GM12801 (cell line): Measurements from ENCODE around the gene UST.

Experiments
- TF ChIP-seq, protein P1 (sequence below): IDR thresholded peaks from one replicate; pipeline ENCODE4 v1.5.1; 2011; ENCODE audit warnings: control low read depth; ENCODE audit not compliant: insufficient read length; ENCODE audit errors: extremely low read depth

Gene UST

GRCh38 chr6:148816117-148816516 lies 69.3 kb downstream of the UST start:
- TF ChIP-seq, protein P1, sequence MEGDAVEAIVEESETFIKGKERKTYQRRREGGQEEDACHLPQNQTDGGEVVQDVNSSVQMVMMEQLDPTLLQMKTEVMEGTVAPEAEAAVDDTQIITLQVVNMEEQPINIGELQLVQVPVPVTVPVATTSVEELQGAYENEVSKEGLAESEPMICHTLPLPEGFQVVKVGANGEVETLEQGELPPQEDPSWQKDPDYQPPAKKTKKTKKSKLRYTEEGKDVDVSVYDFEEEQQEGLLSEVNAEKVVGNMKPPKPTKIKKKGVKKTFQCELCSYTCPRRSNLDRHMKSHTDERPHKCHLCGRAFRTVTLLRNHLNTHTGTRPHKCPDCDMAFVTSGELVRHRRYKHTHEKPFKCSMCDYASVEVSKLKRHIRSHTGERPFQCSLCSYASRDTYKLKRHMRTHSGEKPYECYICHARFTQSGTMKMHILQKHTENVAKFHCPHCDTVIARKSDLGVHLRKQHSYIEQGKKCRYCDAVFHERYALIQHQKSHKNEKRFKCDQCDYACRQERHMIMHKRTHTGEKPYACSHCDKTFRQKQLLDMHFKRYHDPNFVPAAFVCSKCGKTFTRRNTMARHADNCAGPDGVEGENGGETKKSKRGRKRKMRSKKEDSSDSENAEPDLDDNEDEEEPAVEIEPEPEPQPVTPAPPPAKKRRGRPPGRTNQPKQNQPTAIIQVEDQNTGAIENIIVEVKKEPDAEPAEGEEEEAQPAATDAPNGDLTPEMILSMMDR = no peak

DNA sequence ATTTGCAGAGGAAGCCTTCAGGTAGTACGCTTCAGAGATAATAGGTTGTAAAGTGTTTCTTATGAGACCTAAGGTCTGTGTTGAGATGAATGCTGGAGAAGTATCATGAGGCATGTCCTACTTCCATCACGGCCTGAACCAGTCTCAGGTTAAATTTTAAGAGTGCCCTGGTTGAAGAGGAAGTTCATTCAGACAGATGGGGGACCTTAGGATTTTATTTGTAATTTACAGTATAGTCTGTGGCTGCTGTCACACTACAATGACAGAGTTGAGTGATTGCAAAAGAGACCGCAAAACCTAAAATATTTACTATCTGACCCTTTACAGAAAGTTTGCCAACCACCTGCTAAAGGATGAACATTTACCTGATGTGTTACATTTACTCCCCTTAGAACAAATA lies 70.9 kb downstream of the UST start:
- TF ChIP-seq, protein P1 = no peak

DNA sequence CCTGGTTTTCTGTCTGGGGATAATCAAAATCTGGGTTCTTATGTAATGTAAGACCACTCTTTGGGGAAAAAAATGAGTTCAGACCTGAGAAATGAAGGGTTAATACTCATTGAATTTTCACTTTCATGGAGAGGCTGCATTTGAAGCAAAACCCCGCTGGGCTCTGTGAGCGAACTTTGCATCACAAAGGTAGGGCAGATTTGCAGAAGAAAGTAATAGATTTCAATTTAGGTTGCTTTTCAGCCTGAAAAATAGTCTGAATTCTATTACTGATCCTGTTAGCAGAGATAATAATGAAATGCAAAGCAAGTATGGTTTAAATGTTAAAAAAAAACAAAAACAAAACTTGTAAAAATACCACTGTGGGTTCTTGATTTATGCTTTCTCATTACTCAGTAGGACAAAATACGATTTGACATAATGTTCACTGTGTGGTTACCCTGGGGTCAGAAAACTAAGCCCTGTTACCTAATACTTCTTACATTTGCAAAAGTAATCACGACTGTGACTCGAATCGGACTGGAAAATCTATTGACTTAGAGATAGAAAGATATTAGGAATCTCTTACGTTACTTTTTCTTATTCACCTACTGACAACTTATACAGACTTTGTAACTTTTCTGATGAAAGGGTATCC lies 72.2 kb downstream of the UST start:
- TF ChIP-seq, protein P1 = no peak

GRCh38 chr6:148819852-148820251 lies 73.0 kb downstream of the UST start:
- TF ChIP-seq, protein P1 = no peak

DNA sequence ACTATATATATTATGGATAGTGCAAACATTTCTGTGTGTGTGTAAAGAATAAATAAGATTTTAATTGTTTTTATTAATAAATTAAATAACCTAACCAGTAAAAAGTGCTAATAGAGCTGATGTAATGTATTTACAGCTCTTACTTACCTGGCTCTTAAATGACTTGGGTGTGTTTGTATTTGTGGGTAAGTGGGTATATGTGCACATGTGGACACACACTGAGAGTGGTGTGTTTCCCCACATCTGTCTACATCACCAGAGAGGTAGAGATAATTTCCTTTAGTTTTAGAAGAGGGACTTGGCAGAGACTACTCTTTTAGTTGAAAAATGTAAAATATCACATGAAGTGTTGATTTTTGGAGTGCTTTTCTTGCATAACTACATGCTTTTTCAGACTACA lies 76.0 kb downstream of the UST start:
- TF ChIP-seq, protein P1 = no peak

DNA sequence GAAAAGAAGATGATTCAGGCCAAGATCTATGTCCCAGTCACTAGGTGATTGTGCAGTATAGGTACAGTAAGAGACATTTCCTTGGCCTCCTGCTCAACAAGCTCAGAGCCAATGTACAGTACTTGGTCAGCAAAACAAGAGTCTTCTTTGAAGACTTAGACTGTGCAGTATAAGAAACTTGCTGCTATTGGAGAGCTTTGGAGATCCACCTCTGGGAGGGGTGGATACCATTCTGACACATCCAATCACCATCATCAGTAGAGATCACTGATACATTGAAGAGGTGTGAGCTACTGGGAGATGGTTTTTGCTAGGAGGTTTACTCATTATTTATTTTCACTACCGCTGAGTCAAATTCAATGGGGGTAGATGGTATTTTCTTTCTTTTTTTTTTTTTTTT lies 77.5 kb downstream of the UST start:
- TF ChIP-seq, protein P1 = no peak

- TF ChIP-seq, protein P1 = no peak
These were observed 78.1 kb downstream of the UST start for GRCh38 chr6:148824960-148825359.
